Stimulated activated naive CD8-positive, alpha-beta T cell treated with anti-CD3 and anti-CD28 coated beads, Interleukin-15, amount 100 ng/mL, for 72 hours (primary cell): ENCODE results near the gene CYP4X1.
"Not testable (repeated sequence)": the region's sequence is repeated elsewhere in the genome, so short reads cannot be mapped to it uniquely, and the experiment has no call there.

ENCODE experiments used
- ATAC-seq: fragments of 150-1000 bp; cut with Tn5 transposase; 2 replicates; pipeline ENCODE4 v1.10.0; 2021; ENCODE audit warnings: mild to moderate bottlenecking, moderate library complexity
- DNase-seq, 2 donors: peaks; one replicate each; pipeline ENCODE4 v3.0.0; 2021 to 2022
- H3K27ac Mint-ChIP-seq, 2 donors: one replicate each; pipeline ENCODE4 v1.8.0; 2022; ENCODE audit warnings: mild to moderate bottlenecking in 2 of 2, mixed read lengths in 2 of 2, moderate library complexity in 2 of 2
- H3K27me3 Mint-ChIP-seq: one replicate; pipeline ENCODE4 v1.8.0; 2022; ENCODE audit warnings: mixed read lengths
- H3K4me1 Mint-ChIP-seq: one replicate; pipeline ENCODE4 v1.8.0; 2022; ENCODE audit warnings: mild to moderate bottlenecking, mixed read lengths
- H3K4me3 Mint-ChIP-seq, 2 donors: one replicate each; pipeline ENCODE4 v1.8.0; 2022; ENCODE audit warnings: mild to moderate bottlenecking in 2 of 2, mixed read lengths in 2 of 2, moderate library complexity in 1 of 2
- H3K9me3 Mint-ChIP-seq, 2 donors: one replicate each; pipeline ENCODE4 v1.8.0; 2022; ENCODE audit warnings: mixed read lengths in 2 of 2

Gene CYP4X1

DNA sequence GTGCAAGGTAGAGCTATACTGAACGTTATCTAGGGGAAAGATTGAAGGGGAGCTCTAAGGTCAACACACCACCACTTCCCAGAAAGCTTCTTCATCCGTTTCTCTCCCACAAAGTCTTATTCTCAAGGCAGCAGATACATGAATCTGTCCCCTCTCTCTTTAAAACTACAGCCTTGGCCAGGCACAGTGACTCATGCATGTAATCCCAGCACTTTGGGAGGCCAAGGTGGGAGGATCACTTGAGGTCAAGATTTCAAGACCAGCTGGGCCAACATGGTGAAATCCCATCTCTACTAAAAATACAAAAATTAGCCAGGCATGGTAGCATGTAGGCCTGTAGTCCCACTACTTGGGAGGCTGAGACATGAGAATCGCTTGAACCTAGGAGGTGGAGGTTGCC, 8.1 kb downstream of the CYP4X1 start:
- H3K9me3 Mint-ChIP-seq = no peaks in the 10 kb centered on the region
- peaks cover 15% of the 10 kb centered on the region for H3K27me3 Mint-ChIP-seq
- H3K4me3 Mint-ChIP-seq = no peak overlapping the region
- H3K4me1 Mint-ChIP-seq = no peaks in the 10 kb centered on the region
- DNase-seq = no peak
- no peak overlapping the region for H3K27ac Mint-ChIP-seq
- ATAC-seq = no peak

DNA sequence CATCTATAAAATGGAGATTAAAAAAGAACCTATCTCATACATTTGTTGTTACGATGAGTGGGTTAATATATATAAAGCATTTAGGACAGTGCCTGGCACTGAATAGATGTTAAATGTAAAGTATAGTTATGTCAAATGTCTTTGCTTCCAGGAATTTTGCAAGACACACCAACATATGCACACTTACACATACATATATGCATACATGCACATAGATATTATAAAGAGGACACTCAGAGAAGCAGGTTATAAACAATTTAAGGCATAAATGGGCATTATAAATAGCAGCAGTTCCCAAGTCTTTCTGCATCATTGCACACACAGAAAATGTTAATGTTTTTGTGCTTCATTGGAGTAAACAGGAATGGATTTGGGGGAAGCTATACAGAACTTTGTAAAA, 13.3 kb downstream of the CYP4X1 start:
- Mint-ChIP-seq H3K9me3 (no peaks in the 10 kb centered on the region), H3K27ac (no peak overlapping the region), H3K4me3 (no peak overlapping the region), H3K27me3 (peaks cover 27% of the 10 kb centered on the region), H3K4me1 (no peaks in the 10 kb centered on the region)
- ATAC-seq = no peak
- DNase-seq = no peak

DNA sequence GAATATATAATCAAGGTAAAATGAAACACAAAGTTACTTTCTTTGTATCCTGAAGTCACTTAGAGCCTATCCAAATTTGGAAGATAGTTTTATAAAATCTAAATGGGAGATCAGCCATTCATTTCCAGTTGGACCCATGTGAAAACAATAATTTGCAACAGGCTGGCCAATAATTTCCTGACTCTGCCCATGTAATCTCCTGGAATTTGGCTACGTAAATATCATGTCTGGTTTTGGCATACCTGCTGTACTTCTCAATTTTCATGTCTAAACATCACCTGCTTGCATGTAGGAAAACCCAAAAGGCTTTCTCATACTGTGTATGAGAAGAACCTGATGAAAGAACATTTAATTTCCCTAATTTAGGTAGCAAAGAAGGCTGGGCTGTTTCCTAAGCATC, 35.9 kb downstream of the CYP4X1 start:
- ATAC-seq (no peak), DNase-seq (no peak)
- Mint-ChIP-seq H3K4me1 (no peaks in the 10 kb centered on the region), H3K4me3 (no peak overlapping the region), H3K9me3 (peaks cover 9 to 12% of the 10 kb centered on the region in 2 donors), H3K27me3 (peaks cover 40% of the 10 kb centered on the region), H3K27ac (no peak overlapping the region)

DNA sequence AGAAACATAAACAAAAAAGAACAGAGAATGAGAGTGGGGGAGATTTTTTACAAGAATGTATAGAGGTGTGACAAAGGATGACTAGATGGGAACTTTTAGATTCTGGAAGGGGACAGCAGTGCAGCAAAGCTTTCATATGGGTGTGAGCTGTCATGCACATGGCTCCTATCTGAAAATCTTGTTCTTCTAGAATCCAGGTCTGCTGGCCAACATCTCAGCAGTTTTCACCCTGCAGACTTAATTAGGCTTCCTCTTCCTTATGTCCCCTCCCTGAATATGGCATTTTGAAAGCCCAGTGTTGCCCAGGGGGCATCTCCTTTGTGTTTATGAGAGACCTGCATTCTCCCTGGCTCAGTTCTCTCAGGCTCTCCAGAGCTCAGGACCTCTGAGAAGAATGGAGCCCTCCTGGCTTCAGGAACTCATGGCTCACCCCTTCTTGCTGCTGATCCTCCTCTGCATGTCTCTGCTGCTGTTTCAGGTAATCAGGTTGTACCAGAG, 43.7 kb downstream of the CYP4X1 start, which contains the start of gene CYP4Z1:
Gene CYP4Z1, plus strand, starts transcription at position 135 of the 498 bp plus-strand sequence. Its CDS starts 260 bp downstream, at position 395.
- DNase-seq = no peak

DNA sequence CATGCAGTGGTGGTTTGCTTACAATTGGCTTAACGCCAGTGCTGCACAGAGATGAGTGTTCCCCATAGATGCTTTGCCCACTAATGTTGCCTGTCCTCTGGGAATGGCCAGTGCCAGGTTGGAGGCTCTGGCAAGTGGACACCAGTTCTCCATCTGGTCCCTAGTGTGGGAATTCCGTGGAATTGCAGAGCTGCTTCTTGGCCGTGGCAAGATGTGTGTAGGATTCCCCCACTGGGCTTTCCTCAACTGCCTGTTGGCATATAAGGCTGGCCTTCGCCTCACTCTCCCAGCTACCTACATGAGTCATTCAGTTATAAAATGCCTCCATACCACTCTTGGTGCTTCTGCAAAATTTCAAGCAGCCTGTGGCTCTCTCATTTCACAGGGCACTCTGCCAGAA, 45.6 kb downstream of the CYP4X1 start:
- not testable (repeated sequence) for H3K9me3 Mint-ChIP-seq, ATAC-seq, DNase-seq, H3K4me1 Mint-ChIP-seq, H3K4me3 Mint-ChIP-seq, H3K27ac Mint-ChIP-seq
- H3K27me3 Mint-ChIP-seq = peaks cover 16% of the 10 kb centered on the region

More for the DNA sequence above, 43.7 kb downstream of the CYP4X1 start, which contains the start of gene CYP4Z1:
- no peak for ATAC-seq
- H3K27ac Mint-ChIP-seq = no peak within 1 kb of the TSS
- H3K27me3 Mint-ChIP-seq = peaks cover 27% of the 10 kb centered on the region
- no peak within 1 kb of the TSS for H3K4me3 Mint-ChIP-seq
- no peaks in the 10 kb centered on the region for H3K4me1 Mint-ChIP-seq
- no peaks in the 10 kb centered on the region for H3K9me3 Mint-ChIP-seq

DNA sequence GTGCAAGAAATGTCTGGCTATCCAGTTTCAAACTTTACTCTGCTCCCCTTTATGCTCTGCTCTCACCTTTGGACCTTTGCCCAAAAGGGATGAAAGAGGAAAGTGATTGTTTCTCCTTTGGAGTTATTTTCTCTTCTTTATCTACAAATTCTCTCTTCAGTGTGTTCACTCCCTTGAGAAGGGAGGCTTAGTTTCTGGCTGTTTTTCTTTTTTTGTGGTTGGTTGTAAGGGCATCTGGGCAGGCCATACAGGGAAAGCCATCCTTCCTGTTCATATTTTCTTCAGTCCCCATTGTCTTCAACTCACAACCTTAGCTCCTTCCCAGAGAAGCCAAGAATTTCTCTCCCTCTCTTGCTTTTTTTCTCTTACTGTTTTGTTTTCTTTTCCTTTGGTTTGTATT, 46.0 kb downstream of the CYP4X1 start:
- ATAC-seq, H3K4me1 Mint-ChIP-seq, H3K27ac Mint-ChIP-seq, H3K9me3 Mint-ChIP-seq, H3K4me3 Mint-ChIP-seq, DNase-seq: not testable (repeated sequence)
- peaks cover 16% of the 10 kb centered on the region for H3K27me3 Mint-ChIP-seq

DNA sequence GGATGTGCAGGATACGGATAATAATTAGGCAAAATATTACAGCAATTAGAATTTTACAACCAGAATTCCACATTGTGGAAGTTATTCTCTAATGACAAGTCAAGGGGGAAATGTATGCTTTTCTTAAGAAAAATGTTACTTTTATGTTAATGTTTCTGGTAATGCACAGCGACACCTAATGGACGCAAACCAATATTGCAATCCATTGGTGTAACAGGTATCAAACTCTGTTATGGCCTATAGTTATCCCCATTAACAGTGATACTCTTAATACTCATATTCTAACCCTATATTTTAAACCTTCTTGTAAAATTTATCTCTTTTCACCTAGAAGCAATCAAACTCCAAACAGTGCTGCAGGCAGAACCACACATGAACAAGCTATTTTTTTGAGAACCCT, 65.9 kb downstream of the CYP4X1 start:
- DNase-seq = peak; percentile 21 to 27
- not testable (repeated sequence) for ATAC-seq, H3K4me1 Mint-ChIP-seq, H3K27ac Mint-ChIP-seq, H3K4me3 Mint-ChIP-seq, H3K9me3 Mint-ChIP-seq, H3K27me3 Mint-ChIP-seq

DNA sequence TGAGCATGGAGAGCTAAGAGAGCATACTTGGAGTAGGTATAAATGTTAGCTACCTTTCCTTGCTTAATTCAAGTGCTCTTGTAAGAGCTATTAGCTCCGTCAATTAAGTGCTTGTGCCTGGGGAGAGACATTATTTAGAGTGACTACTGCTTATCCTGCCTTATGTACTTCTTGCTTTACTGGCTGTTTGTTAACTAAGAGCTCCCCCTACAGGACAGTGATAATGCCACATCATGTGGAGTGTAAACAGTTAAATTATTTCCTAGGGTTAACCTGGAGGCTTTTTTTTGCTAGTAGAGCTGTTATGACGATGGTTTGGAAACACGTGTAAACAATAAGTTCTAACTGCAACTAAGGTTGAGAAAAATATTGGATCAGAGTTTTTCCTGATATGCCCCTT, 68.0 kb downstream of the CYP4X1 start:
- not testable (repeated sequence) for H3K27ac Mint-ChIP-seq, ATAC-seq, DNase-seq

More for the DNA sequence above, 68.0 kb downstream of the CYP4X1 start:
- H3K9me3 Mint-ChIP-seq, H3K4me3 Mint-ChIP-seq, H3K4me1 Mint-ChIP-seq, H3K27me3 Mint-ChIP-seq: not testable (repeated sequence)
